Activated naive CD4-positive, alpha-beta T cell treated with Interleukin-2 at 50 U/mL for 16 hours (primary cell): Measurements from ENCODE around the gene EPB41L4B.
A peak's percentile ranks its signal among the peaks of the same experiment; 100 is the strongest.

Experiments used
- DNase-seq: peaks from one replicate; pipeline ENCODE4 v3.0.0-alpha.2; 2020

Gene EPB41L4B

DNA sequence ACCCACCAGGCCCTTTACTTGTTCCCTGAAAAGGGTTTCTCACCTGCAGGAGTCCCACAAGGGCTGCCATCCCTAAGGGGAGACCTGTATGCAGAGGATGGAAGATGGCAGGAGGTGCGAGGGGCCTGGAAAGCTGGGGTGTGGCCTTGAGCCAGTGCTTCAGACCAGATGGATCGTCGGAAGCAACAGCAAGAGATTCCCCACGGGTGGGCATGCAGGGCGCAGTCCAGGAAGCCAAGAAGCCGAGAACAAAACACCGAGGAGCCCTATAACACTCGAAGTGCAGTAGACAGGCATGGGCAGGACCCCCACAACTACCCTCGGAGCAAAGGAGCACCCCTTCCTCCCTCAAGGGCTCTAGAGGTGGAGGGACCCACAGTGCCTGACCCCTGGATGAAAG, 129.1 kb downstream of the EPB41L4B start:
- no peak for DNase-seq

DNA sequence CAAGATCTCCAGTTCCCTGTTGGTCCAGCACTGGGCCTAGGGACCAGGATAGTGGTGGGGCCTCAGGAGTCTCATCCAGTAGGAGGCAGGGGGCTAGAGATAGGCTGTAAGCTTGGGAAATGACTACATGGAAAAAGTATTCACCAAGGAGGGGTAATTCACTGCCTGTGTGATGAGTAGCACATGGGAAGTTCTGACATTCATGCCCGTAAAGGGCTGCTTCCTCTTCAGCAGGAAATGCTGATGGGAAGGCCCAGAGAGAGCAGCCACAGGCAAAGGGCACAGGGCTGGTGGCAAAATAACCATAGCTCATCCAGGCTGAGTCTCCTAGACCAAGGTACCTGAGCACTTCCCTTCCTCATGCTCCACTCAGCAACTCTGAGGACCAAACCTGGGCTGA, 130.7 kb downstream of the EPB41L4B start:
- DNase-seq = no peak

DNA sequence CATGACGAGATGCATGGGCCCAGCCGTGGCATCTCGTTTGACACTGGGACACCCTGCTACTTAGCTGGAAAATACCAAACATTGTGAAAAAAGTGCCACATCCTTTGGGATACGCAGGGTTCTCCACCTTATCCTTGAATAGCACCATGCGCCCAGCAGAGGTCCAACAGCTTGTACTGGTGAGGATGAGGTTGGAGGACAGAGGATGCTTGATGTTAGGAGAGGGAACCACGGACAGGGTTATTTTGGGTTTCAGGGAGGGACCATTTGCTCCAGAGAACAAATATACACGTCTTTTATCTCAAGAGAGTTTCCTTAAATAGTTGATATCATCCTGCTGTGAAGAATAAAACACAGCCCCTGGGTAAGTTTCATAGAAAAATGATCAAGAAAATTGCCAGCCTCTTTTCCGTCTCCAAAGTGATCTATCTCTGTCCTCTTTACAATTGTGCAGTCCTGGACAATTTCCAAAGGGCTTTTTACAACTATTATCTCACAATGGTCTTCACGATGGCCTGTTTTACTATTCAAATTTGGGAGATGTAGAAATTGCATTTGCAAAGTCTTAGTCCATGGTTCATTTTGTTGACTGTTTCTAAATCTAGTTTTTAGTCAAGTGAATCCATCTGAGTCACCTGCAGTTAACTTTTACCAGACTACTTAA, 133.9 kb downstream of the EPB41L4B start:
- DNase-seq = no peak

DNA sequence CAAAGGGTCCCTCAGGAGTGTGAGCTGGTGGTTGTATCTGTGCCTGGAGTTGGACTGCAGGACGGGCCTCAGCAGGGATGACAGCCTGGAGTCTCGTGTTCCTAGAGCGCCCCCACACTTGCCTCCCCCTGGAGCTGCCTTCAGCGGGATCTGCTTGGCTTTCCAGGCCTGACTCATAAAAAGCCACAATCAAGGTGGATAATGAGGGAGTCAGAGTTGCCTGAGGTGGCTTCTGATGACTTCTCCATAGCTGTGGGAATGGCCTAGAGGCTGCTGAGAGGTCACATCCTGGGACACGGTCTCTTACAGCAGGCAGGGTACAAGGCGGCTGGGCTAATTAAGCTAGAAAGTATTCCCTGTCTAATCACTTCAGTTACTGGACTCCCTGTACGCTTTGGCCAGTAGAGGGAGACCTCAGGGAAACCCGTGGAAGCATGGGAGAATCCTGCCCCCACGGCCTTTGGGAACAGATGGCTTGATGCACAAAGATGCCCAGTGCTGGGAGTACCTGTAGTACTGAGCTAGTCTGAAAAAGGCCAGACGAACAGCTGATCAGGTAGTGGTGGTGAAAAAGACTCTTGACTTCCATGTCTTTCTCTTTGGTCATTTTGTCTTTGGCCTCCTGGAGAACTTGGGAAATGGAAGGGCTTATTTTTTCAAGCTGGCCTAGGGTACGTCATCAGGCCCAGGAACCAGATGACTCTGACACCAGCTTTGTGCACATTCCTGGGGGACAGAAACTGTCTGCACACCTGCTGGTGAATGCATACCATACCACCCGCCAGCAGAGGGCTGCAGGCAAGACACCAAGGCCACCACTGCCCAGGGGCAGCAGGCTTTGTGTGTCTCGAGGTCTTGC, 137.7 kb downstream of the EPB41L4B start:
- DNase-seq = no peak

- DNase-seq = no peak
These were observed 138.3 kb downstream of the EPB41L4B start for GRCh38 chr9:109182550-109182939.

GRCh38 chr9:109181284-109181683, 139.6 kb downstream of the EPB41L4B start:
- DNase-seq = peak; percentile 28

- no peak for DNase-seq
These were observed 140.9 kb downstream of the EPB41L4B start for GRCh38 chr9:109179801-109180523.

- no peak for DNase-seq
These were observed 143.9 kb downstream of the EPB41L4B start for GRCh38 chr9:109176963-109177362.

- no peak for DNase-seq
These were observed 144.5 kb downstream of the EPB41L4B start for GRCh38 chr9:109176386-109176785.

DNA sequence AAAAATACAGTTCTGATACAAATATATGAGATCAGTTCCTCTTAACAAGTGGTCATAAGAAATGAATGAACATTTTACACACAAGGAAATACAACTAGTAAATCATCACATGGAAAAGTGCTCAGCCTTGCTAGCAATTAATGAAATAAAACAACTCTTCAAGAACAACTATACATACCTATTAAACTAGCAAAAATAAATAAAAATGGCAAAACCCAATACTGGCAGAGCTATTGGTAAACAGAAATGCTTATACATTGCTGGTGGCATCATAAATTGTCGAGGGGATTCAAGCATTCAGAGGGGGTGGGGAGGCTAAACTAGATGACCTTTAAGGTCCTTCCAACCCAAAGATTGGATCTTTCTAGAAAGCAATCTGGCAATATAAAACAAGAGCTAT, 147.9 kb downstream of the EPB41L4B start:
- DNase-seq = no peak

DNA sequence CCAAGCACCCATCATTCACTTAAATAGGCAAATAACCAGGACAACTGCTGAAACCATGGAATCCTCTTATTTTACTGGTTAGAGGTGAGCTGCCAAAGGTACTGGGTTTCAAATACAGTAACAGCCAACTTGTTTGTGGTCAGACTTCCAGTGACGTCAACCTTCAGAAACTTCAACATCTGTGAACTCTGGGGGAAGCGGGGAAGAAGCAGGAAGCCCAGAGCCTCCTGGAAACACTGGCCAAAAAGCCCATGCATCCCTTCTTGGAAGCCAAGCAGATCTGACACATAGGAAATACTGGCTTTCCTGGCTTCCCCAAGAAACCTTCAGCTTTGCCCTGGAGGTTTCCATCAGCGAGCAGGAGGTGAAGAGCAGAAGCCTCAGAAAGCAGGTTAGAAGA, 148.9 kb downstream of the EPB41L4B start:
- no peak for DNase-seq

DNA sequence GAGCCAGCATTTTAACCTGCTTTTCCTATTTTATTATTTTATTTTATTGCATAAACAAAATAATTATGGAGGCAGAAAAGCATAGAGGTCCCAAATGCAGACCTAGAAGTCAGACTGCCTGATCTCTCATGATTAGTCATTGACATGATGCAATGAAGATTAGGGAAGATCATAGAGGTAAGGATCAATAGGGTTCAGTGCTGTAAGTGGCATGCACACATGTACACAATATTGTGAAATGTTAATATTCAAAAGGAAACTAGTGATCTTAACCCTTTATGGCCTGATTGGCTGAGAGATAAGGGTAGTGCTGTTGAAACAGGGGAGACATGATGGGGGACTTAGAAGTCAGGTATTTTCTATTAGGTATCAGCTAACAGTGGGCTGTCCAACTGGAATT, 152.7 kb downstream of the EPB41L4B start:
- no peak for DNase-seq

DNA sequence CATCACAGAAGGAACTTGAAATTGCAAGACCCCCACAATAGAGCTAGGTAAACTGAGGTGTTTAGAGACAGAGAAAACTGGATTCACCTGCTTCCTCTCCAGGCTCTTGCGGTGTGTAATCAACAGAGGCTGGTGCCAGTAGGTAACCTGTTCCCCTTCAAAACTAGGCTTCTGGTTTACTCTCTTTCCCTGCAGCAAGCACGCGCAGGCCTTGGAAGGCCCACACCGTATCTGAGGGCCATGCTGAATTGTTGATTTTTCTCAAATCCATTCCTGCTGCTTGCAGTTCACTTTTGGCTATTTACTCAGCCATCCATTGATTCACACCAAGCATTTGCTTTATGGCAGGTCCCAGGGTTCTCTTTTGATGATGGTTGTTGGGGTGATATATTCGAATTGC, 153.1 kb downstream of the EPB41L4B start:
- no peak for DNase-seq

DNA sequence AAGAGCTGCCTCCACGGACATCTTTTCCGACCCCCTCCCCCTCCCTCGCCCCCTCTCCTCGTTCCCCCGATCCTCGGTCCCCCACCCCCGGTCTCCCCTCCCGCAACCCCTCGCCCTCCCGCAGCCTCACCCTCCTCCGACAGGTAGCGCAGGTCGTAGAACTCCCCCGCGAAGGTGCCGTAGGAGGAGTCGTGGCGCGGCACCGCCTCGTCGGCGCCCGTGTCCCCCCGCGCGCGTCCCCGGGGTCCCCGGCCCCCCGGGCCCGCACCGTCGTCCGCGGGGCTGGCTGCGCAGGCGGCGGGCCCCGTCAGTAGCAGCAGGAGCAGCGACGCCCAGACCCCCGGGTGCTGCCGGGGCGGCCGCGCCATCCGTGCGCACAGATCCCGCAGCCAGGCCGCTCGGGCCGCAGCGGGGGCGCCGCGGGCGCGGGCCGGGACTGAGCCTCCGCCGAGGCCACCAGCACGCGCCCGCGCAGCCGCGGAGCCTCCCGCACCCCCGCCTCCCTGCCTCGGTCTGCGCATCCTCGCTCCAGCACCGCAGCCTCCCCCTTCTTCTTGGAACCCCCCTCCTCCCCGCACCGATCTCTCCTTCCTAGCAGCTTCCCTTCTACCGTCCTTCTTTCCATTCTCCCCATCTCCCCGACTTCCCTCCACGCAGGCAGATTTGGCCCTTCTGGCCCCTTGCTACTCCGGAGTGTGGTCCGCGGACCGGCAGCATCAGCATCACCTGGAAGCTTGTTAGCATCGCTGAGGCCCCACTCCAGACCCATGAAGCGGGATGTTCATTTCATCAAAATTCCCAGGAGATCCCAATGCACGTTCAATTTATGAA, 153.9 kb downstream of the EPB41L4B start, which contains the start of gene FRRS1L:
TSS of gene FRRS1L (minus strand) at position 479 of the 831 bp plus-strand sequence. CDS start at position 368, 111 bp downstream.
- no peak for DNase-seq

DNA sequence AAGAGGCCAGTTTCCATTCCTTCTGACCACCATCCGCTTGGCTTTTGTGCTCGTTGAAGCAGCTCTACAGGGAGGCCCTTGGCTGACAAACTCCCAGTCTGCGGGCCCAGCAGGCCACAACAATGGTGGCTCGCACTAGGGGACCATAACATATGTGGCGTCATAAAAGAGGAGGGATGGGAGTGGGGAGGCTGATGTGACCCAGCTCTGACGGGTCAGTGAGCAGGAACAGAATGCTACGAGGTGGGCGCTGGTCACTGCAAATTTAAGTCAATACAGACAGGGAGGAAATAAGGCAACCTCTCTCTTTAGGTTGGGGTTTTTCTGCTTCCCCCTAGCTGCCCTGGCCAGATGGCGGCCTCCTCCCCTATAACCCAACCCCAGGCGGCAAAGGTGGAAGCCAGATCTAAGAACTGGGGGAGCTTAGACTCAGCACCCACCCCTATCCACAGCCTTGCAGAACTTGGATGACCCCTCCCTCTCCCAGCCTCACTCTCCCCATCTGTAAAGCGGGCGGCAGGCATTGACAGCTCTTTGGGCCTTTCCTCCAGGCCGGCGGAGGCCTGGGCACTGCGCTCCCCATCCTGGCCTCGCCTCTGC, 154.6 kb downstream of the EPB41L4B start:
- DNase-seq = no peak

- no peak for DNase-seq
These were observed 156.8 kb downstream of the EPB41L4B start for GRCh38 chr9:109164042-109164441.

- DNase-seq = no peak
These were observed 157.7 kb downstream of the EPB41L4B start for GRCh38 chr9:109163194-109163593.

DNA sequence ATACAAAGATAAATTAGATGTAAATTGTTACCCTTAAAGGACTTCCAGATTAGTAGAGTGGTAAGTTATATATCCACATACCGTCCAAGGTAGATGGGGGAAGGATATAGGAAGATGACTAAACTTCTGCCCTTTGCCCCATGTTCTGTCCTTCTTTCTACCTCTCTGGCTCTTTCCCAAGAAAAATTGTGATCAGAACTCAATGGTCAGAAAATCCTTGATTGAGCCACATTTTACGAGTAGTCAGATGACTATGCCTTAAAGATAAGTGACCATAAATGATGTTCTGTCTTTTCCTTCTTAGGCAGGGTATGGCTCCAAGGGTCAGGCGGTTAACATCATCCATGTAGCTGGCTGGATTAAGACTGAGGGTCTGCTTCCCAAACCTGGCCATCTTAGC, 158.2 kb downstream of the EPB41L4B start:
- DNase-seq = no peak

GRCh38 chr9:109161471-109161870, 159.4 kb downstream of the EPB41L4B start:
- no peak for DNase-seq

GRCh38 chr9:109159583-109159982, 161.3 kb downstream of the EPB41L4B start:
- DNase-seq = no peak

DNA sequence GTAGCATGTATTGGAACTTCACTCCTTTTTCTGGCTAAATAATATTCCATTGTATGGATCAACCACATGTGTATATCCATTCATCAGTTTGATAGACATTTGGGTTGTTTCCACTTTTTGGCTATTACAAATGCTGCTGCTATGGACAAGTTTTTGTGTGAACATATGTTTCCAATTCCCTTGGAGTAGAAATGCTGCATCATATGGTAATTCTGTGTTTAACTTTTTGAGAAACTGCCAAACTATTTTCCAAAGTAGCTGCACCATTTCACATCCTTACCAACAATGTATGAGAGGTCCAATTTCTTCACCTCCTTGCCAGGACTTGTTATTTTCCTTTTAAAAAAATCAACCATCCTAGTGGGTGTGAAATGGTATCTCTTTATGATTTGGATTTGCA, 162.2 kb downstream of the EPB41L4B start:
- no peak for DNase-seq

DNA sequence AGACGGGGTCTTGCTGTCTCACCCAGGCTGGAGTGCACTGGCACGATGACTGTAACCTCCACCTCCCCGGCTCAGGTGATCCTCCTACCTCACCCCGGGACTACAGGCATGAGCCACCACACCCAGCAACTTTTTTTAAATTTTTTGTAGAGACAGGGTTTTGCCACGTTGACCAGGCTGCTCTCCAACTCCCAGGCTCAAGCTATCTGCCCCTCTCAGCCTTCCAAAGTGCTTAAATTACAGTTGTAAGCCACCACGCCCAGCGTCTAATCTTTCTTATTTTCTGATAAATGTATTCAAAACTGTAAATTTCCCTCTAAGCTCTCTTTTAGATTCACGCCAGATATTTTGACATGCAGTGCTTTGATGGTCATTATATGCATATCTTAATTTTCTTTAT, 164.2 kb downstream of the EPB41L4B start:
- no peak for DNase-seq
